Stimulated activated naive CD4-positive, alpha-beta T cell treated with Interleukin-2 at 50 U/mL for 16 hours (primary cell): ENCODE data around the gene OXLD1.

Experiments used
- DNase-seq: peaks from one replicate; lab custom pipeline; 2025; lab: John Stamatoyannopoulos, UW

Gene OXLD1

GRCh38 chr17:81616877-81617276 is 49.5 kb downstream of the OXLD1 start:
- DNase-seq = no peak

DNA sequence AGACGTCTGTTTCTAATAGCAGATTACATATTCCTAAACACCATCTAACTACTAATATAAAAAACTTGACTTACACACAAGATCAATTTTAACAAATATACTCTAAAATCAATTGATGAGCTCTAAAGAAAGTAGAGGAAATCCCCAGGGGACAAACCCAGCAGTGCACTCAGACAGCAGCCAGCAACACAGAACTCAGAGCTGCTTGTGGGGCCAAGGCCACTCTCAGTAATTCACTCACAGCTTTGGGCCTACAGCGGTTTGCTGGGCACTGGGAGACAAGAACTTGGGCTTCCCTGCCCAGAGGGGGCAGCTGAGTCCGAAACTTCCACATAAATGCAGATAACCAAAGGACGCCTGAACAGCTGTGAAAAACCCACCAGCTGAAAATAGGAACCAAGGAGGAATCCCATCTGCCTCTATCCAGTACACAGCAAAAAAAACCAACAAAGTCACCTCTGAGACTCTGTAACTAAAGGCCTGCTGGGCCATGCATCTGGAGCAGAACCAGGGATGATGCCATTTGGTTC is 50.9 kb downstream of the OXLD1 start:
- DNase-seq = no peak
